Measurements from ENCODE around the gene SF1.

SF1 gene

GRCh38 chr11:64724863-64725532, 53.3 kb downstream of the SF1 start:
- DNase-seq (ENCODE audit: low read depth in 2 of 2): no peak

GRCh38 chr11:64723907-64724862, 54.2 kb downstream of the SF1 start:
- no peak for DNase-seq (ENCODE audit: low read depth in 2 of 2)

- peak; percentile 49 to 50 for DNase-seq (ENCODE audit: low read depth in 2 of 2)
These were observed 55.0 kb downstream of the SF1 start, which contains the start of gene NRXN2 for GRCh38 chr11:64723117-64723906. NRXN2 (minus strand) TSS chr11:64723197; CDS start chr11:64713699, 9,498 bp downstream.

GRCh38 chr11:64722141-64723065, 55.9 kb downstream of the SF1 start:
- no peak for DNase-seq (ENCODE audit: low read depth in 2 of 2)

- DNase-seq (ENCODE audit: low read depth in 2 of 2): no peak
These were observed 57.0 kb downstream of the SF1 start for GRCh38 chr11:64721359-64721699.

- DNase-seq (ENCODE audit: low read depth in 2 of 2): no peak
These were observed 57.5 kb downstream of the SF1 start for GRCh38 chr11:64720640-64721358.

GRCh38 chr11:64720167-64720566, 58.2 kb downstream of the SF1 start:
- DNase-seq (ENCODE audit: low read depth in 2 of 2): no peak

- DNase-seq (ENCODE audit: low read depth in 2 of 2): no peak
These were observed 58.9 kb downstream of the SF1 start for GRCh38 chr11:64719406-64719805.

- no peak for DNase-seq (ENCODE audit: low read depth in 2 of 2)
These were observed 59.6 kb downstream of the SF1 start for GRCh38 chr11:64718780-64719124.

- no peak for DNase-seq (ENCODE audit: low read depth in 2 of 2)
These were observed 60.1 kb downstream of the SF1 start for GRCh38 chr11:64718084-64718779.

GRCh38 chr11:64717268-64717578, 61.1 kb downstream of the SF1 start:
- no peak for DNase-seq (ENCODE audit: low read depth in 2 of 2)

GRCh38 chr11:64716473-64717267, 61.7 kb downstream of the SF1 start:
- DNase-seq (ENCODE audit: low read depth in 2 of 2): no peak

GRCh38 chr11:64715756-64716472, 62.4 kb downstream of the SF1 start:
- DNase-seq (ENCODE audit: low read depth in 2 of 2): no peak

GRCh38 chr11:64715110-64715509, 63.2 kb downstream of the SF1 start:
- no peak for DNase-seq (ENCODE audit: low read depth in 2 of 2)

- no peak for DNase-seq (ENCODE audit: low read depth in 2 of 2)
These were observed 63.7 kb downstream of the SF1 start for GRCh38 chr11:64714666-64715065.
